ENCODE results near the gene EVI2B.

- TF ChIP-seq POLR2A (IDR thresholded peaks at IDR 0.05) (no peak), CTCF (IDR thresholded peaks at IDR 0.05) (no peak)
These were observed 39.6 kb downstream of the EVI2B start for GRCh38 chr17:31274252-31274651.
